ENCODE results near the gene CNTNAP2.

CNTNAP2 gene

GRCh38 chr7:146285418-146285817 lies 168.8 kb downstream of the CNTNAP2 start:
- Mint-ChIP-seq H3K27ac (no peak overlapping the region), H3K36me3 (no peaks in the 10 kb centered on the region), H3K9me3 (no peaks in the 10 kb centered on the region), H3K4me1 (no peaks in the 10 kb centered on the region), H3K4me3 (no peak overlapping the region), H3K27me3 (no peaks in the 10 kb centered on the region)
- DNase-seq (no peak), ATAC-seq (replicated peaks) (no peak)

- DNase-seq: no peak
- H3K27ac Mint-ChIP-seq: no peak overlapping the region
- no peak for ATAC-seq (replicated peaks)
- H3K4me3 Mint-ChIP-seq: no peak overlapping the region
- H3K4me1 Mint-ChIP-seq: no peaks in the 10 kb centered on the region
- no peaks in the 10 kb centered on the region for H3K9me3 Mint-ChIP-seq
- H3K36me3 Mint-ChIP-seq: no peaks in the 10 kb centered on the region
- H3K27me3 Mint-ChIP-seq: no peaks in the 10 kb centered on the region
These were observed 174.1 kb downstream of the CNTNAP2 start for GRCh38 chr7:146290746-146291145.

DNA sequence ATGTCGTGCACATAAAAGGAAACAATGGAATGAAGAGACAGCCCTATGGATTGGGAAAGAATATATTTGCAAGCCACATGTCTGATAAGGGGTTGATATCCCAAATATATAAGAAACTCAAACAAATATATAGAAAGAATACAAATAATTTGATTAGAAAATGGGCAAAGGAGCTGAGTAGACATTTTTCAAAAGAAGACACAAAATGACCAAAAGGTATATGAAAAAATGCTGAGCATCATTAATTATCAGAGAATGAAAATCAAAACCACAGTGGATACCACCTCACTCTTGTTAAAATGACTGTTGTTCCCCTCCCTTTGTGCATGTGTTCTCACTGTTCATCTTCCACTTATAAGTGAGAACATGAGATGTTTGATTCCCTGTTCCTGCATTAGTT lies 175.3 kb downstream of the CNTNAP2 start:
- Mint-ChIP-seq H3K27ac (no peak overlapping the region), H3K36me3 (no peaks in the 10 kb centered on the region), H3K27me3 (no peaks in the 10 kb centered on the region), H3K9me3 (no peaks in the 10 kb centered on the region), H3K4me1 (no peaks in the 10 kb centered on the region), H3K4me3 (no peak overlapping the region)
- DNase-seq: no peak
- no peak for ATAC-seq (replicated peaks)

DNA sequence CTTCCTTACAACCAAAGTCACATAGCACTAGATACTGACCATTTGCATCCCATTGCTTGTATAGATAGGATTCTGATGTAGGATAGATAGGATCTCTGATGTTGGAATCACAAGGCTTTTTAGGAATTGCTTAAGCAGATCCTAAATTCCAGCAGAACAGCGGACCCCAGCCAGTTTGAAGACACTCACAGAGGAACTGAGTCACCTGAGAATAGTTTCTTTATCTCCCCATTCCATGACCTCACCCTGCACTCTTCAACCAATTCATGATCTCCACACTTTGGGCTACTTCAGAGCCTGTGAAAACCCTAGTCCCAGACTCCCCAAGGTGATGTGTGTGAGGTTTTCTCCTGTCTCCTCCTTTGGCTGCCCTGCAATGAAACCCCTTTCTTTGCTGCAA lies 179.4 kb downstream of the CNTNAP2 start:
- no peaks in the 10 kb centered on the region for H3K27me3 Mint-ChIP-seq
- ATAC-seq (replicated peaks) (no peak), DNase-seq (no peak)
- no peak overlapping the region for H3K4me3 Mint-ChIP-seq
- H3K9me3 Mint-ChIP-seq: peaks cover 0 to 2% of the 10 kb centered on the region in 2 donors
- H3K4me1 Mint-ChIP-seq: no peaks in the 10 kb centered on the region
- no peak overlapping the region for H3K27ac Mint-ChIP-seq
- H3K36me3 Mint-ChIP-seq: no peaks in the 10 kb centered on the region

DNA sequence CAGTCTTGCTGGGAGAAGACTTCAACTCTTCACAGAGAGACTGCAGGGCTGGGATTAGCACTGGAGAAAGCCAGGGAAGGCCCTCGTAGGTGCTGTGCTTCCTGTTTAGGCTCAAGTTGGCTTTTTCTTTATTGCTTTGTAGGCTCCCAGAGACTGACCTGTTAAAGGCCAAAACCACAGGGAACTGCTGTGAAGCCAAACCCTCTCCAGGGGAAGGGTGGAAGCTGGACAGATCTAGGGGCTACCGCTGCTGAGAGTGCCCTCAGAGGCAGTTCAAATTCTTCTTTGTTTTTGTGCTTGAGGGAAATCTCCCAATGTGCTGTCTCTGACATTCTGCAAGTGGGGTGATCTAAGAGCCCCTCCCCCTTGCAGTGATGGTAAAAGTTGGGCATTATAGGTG lies 198.4 kb downstream of the CNTNAP2 start:
- Mint-ChIP-seq H3K4me3 (no peak overlapping the region), H3K9me3 (peaks cover 4% of the 10 kb centered on the region in 2 donors), H3K27me3 (no peaks in the 10 kb centered on the region), H3K36me3 (no peaks in the 10 kb centered on the region), H3K4me1 (no peaks in the 10 kb centered on the region), H3K27ac (no peak overlapping the region)
- DNase-seq (no peak), ATAC-seq (replicated peaks) (peak in 1 of 2 donors; percentile 16)

DNA sequence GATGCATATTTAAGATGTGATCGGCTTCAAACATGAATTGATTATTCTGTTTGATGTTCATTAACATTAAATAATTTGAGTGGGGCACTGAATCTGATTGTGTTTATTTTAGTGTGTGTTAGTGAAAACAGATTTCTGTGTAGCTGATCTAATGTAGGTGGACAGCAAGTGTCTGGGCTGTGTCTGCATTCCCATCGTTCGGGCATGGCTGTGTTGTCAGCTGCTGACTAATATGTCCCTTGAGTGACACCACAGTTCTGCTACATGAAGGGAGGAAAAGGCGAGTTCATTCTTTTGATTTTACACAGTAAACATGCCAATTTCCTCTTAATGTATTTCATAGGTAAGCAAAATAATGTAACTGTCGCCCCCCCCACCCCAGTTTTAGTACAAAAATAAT lies 203.0 kb downstream of the CNTNAP2 start:
- H3K27ac Mint-ChIP-seq: no peak overlapping the region
- H3K27me3 Mint-ChIP-seq: no peaks in the 10 kb centered on the region
- DNase-seq (no peak), ATAC-seq (replicated peaks) (no peak)
- no peaks in the 10 kb centered on the region for H3K9me3 Mint-ChIP-seq
- no peaks in the 10 kb centered on the region for H3K36me3 Mint-ChIP-seq
- no peaks in the 10 kb centered on the region for H3K4me1 Mint-ChIP-seq
- H3K4me3 Mint-ChIP-seq: no peak overlapping the region

GRCh38 chr7:146321301-146321700 lies 204.7 kb downstream of the CNTNAP2 start:
- no peaks in the 10 kb centered on the region for H3K36me3 Mint-ChIP-seq
- H3K27ac Mint-ChIP-seq: no peak overlapping the region
- H3K4me1 Mint-ChIP-seq: no peaks in the 10 kb centered on the region
- DNase-seq (no peak), ATAC-seq (replicated peaks) (no peak)
- no peaks in the 10 kb centered on the region for H3K9me3 Mint-ChIP-seq
- no peak overlapping the region for H3K4me3 Mint-ChIP-seq
- H3K27me3 Mint-ChIP-seq: no peaks in the 10 kb centered on the region

DNA sequence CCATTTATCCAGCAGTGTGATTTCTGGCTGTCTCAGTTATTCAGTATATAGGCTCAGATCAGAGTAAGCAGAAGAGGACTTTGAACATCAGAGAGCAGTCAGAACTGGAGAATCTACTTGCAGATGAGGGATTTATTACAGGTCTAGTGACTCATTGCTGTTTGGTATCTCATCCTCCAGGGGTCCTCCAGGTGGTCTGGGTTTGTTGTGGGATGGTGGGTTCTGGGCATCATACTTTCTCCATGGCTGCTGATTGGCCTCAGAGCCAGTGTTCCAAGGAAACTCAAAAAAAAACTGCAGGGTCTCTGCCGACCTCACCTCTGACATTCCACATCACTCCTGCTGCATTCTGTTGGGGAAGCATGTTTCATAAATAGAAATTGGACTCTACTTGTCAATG lies 214.8 kb downstream of the CNTNAP2 start:
- Mint-ChIP-seq H3K9me3 (peaks cover 0 to 6% of the 10 kb centered on the region in 2 donors), H3K36me3 (no peaks in the 10 kb centered on the region), H3K4me1 (no peaks in the 10 kb centered on the region), H3K27ac (no peak overlapping the region), H3K27me3 (no peaks in the 10 kb centered on the region), H3K4me3 (no peak overlapping the region)
- DNase-seq (no peak), ATAC-seq (replicated peaks) (no peak)

- Mint-ChIP-seq H3K4me3 (no peak overlapping the region), H3K27ac (no peak overlapping the region), H3K27me3 (no peaks in the 10 kb centered on the region), H3K4me1 (no peaks in the 10 kb centered on the region), H3K9me3 (no peaks in the 10 kb centered on the region), H3K36me3 (no peaks in the 10 kb centered on the region)
- no peak for ATAC-seq (replicated peaks)
- no peak for DNase-seq
These were observed 228.7 kb downstream of the CNTNAP2 start for GRCh38 chr7:146345251-146345650.

DNA sequence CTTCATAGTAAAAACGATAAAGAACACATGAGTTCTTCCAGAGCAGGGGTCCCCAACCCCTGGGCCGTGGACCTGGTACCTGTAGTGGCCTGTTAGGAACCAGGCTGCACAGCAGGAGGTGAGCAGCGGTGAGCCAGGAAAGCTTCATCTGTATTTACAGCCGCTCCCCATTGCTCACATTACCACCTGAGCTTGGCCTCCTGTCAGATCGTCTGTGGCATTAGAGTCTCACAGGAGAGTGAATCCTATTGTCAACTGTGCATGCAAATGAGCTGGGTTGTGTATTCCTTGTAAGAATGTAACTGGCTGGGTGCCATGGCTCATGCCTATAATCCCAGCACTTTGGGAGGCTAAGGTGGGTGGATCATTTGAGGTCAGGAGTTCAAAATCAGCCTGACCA lies 229.5 kb downstream of the CNTNAP2 start:
- Mint-ChIP-seq H3K27me3 (no peaks in the 10 kb centered on the region), H3K36me3 (no peaks in the 10 kb centered on the region), H3K4me3 (no peak overlapping the region), H3K9me3 (no peaks in the 10 kb centered on the region), H3K27ac (no peak overlapping the region), H3K4me1 (no peaks in the 10 kb centered on the region)
- DNase-seq: no peak
- no peak for ATAC-seq (replicated peaks)

DNA sequence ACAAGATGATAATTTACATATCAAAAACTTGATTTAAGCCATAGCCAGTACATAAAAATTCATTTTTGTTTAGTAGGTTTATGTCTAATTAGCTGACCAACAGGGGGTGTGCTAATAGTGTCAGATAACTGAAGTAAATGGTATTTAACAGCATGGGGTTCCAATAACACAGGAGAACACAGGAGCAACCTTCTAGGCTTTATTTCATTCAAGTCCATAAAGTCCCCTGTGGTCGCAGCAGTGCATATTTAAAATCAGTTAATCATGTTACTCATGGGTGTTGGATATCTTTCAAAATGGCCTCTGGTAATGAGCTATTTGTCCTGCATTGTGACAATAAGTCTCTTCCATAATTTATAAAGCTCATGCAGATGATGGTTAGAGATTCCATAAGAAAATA lies 238.6 kb downstream of the CNTNAP2 start:
- Mint-ChIP-seq H3K4me3 (no peak overlapping the region), H3K4me1 (no peaks in the 10 kb centered on the region), H3K27ac (no peak overlapping the region), H3K36me3 (no peaks in the 10 kb centered on the region), H3K9me3 (peaks cover 0 to 4% of the 10 kb centered on the region in 2 donors), H3K27me3 (no peaks in the 10 kb centered on the region)
- ATAC-seq (replicated peaks) (no peak), DNase-seq (no peak)

GRCh38 chr7:146359176-146359575 lies 242.6 kb downstream of the CNTNAP2 start:
- H3K4me3 Mint-ChIP-seq: no peak overlapping the region
- no peak overlapping the region for H3K27ac Mint-ChIP-seq
- DNase-seq: no peak
- H3K36me3 Mint-ChIP-seq: no peaks in the 10 kb centered on the region
- H3K4me1 Mint-ChIP-seq: no peaks in the 10 kb centered on the region
- H3K9me3 Mint-ChIP-seq: peaks cover 0 to 2% of the 10 kb centered on the region in 2 donors
- H3K27me3 Mint-ChIP-seq: no peaks in the 10 kb centered on the region
- no peak for ATAC-seq (replicated peaks)

GRCh38 chr7:146366938-146367337 lies 250.3 kb downstream of the CNTNAP2 start:
- H3K4me3 Mint-ChIP-seq: no peak overlapping the region
- no peak for DNase-seq
- H3K36me3 Mint-ChIP-seq: no peaks in the 10 kb centered on the region
- no peaks in the 10 kb centered on the region for H3K4me1 Mint-ChIP-seq
- peaks cover 0 to 2% of the 10 kb centered on the region in 2 donors for H3K9me3 Mint-ChIP-seq
- ATAC-seq (replicated peaks): no peak
- H3K27me3 Mint-ChIP-seq: no peaks in the 10 kb centered on the region
- H3K27ac Mint-ChIP-seq: no peak overlapping the region

- Mint-ChIP-seq H3K27me3 (no peaks in the 10 kb centered on the region), H3K36me3 (no peaks in the 10 kb centered on the region), H3K4me1 (no peaks in the 10 kb centered on the region), H3K9me3 (peaks cover 0 to 3% of the 10 kb centered on the region in 2 donors), H3K27ac (no peak overlapping the region), H3K4me3 (no peak overlapping the region)
- DNase-seq (no peak), ATAC-seq (replicated peaks) (no peak)
These were observed 253.6 kb downstream of the CNTNAP2 start for GRCh38 chr7:146370171-146370570.

- Mint-ChIP-seq H3K36me3 (no peaks in the 10 kb centered on the region), H3K27me3 (no peaks in the 10 kb centered on the region), H3K9me3 (peaks cover 4 to 6% of the 10 kb centered on the region in 2 donors), H3K27ac (no peak overlapping the region), H3K4me3 (no peak overlapping the region), H3K4me1 (no peaks in the 10 kb centered on the region)
- ATAC-seq (replicated peaks) (no peak), DNase-seq (no peak)
These were observed 258.6 kb downstream of the CNTNAP2 start for GRCh38 chr7:146375170-146375569.

GRCh38 chr7:146378196-146378595 lies 261.6 kb downstream of the CNTNAP2 start:
- no peak for DNase-seq
- no peak overlapping the region for H3K27ac Mint-ChIP-seq
- no peaks in the 10 kb centered on the region for H3K4me1 Mint-ChIP-seq
- ATAC-seq (replicated peaks): no peak
- H3K27me3 Mint-ChIP-seq: no peaks in the 10 kb centered on the region
- peaks cover 2 to 4% of the 10 kb centered on the region in 2 donors for H3K9me3 Mint-ChIP-seq
- no peaks in the 10 kb centered on the region for H3K36me3 Mint-ChIP-seq
- H3K4me3 Mint-ChIP-seq: no peak overlapping the region

Measured in stimulated activated naive B cell treated with anti-CD40 and anti-IgM and Interleukin-4, amounts not matched to agents 10 μg/mL and 1 μg/mL and 100 μg/mL, for 72 hours (primary cell).